GM21786 (cell line): Measurements from ENCODE around the gene EFHD2.
"Not testable (repeated sequence)": the region's sequence is repeated elsewhere in the genome, so short reads cannot be mapped to it uniquely, and the experiment has no call there.

Source experiments
- ATAC-seq: cut with Tn5 transposase; IDR thresholded peaks from one replicate; pipeline ENCODE4 v1.9.1; 2021; ENCODE audit not compliant: unreplicated experiment

EFHD2 gene

GRCh38 chr1:15449567-15449966 is 39.9 kb downstream of the EFHD2 start:
- no peak for ATAC-seq

GRCh38 chr1:15451014-15451722 is 41.5 kb downstream of the EFHD2 start:
- ATAC-seq, result no peak

- ATAC-seq, result no peak
Observed at GRCh38 chr1:15452216-15452615, 42.5 kb downstream of the EFHD2 start.

- no peak for ATAC-seq
Observed at GRCh38 chr1:15452866-15453571, 43.3 kb downstream of the EFHD2 start.

GRCh38 chr1:15453734-15454133 is 44.0 kb downstream of the EFHD2 start:
- no peak for ATAC-seq

GRCh38 chr1:15454256-15454655 is 44.6 kb downstream of the EFHD2 start:
- ATAC-seq, result no peak

GRCh38 chr1:15455522-15455921 is 45.8 kb downstream of the EFHD2 start:
- no peak for ATAC-seq

- ATAC-seq, result no peak
Observed at GRCh38 chr1:15456313-15456954, 46.7 kb downstream of the EFHD2 start, which contains the start of gene CELA2A. CELA2A (plus strand) TSS chr1:15456732; CDS start chr1:15456754, 22 bp downstream.

GRCh38 chr1:15457585-15457984 is 47.9 kb downstream of the EFHD2 start:
- ATAC-seq, result no peak

GRCh38 chr1:15458388-15458787 is 48.7 kb downstream of the EFHD2 start:
- ATAC-seq, result not testable (repeated sequence)

GRCh38 chr1:15459771-15460707 is 50.4 kb downstream of the EFHD2 start:
- ATAC-seq, result no peak

GRCh38 chr1:15460708-15461095 is 51.0 kb downstream of the EFHD2 start:
- ATAC-seq, result no peak

GRCh38 chr1:15463064-15463800 is 53.5 kb downstream of the EFHD2 start:
- not testable (repeated sequence) for ATAC-seq

GRCh38 chr1:15463926-15464322 is 54.2 kb downstream of the EFHD2 start:
- ATAC-seq, result not testable (repeated sequence)

GRCh38 chr1:15465674-15466073 is 56.0 kb downstream of the EFHD2 start:
- no peak for ATAC-seq

GRCh38 chr1:15466955-15467625 is 57.4 kb downstream of the EFHD2 start:
- ATAC-seq, result not testable (repeated sequence)

- ATAC-seq, result no peak
Observed at GRCh38 chr1:15468145-15468544, 58.5 kb downstream of the EFHD2 start.

- ATAC-seq, result no peak
Observed at GRCh38 chr1:15469361-15469760, 59.7 kb downstream of the EFHD2 start.

- ATAC-seq, result not testable (repeated sequence)
Observed at GRCh38 chr1:15469821-15470448, 60.2 kb downstream of the EFHD2 start.
